GM18511 (cell line): ENCODE results near the gene PBRM1.

Source experiments
- ATAC-seq: cut with Tn5 transposase; IDR thresholded peaks from one replicate; pipeline ENCODE4 v1.9.1; 2021; ENCODE audit warnings: mild to moderate bottlenecking, moderate library complexity; ENCODE audit not compliant: unreplicated experiment

PBRM1 gene

GRCh38 chr3:52670621-52671521 lies 14.8 kb downstream of the PBRM1 start:
- peak; percentile 80 for ATAC-seq

- no peak for ATAC-seq
These were observed 22.6 kb downstream of the PBRM1 start for GRCh38 chr3:52663098-52663497.

GRCh38 chr3:52660046-52660445 lies 25.7 kb downstream of the PBRM1 start:
- ATAC-seq: no peak

GRCh38 chr3:52655895-52656294 lies 29.8 kb downstream of the PBRM1 start:
- no peak for ATAC-seq

GRCh38 chr3:52651592-52651991 lies 34.1 kb downstream of the PBRM1 start:
- no peak for ATAC-seq

GRCh38 chr3:52650439-52650838 lies 35.3 kb downstream of the PBRM1 start:
- ATAC-seq: no peak

- no peak for ATAC-seq
These were observed 36.1 kb downstream of the PBRM1 start for GRCh38 chr3:52649461-52650210.

GRCh38 chr3:52645549-52645948 lies 40.2 kb downstream of the PBRM1 start:
- no peak for ATAC-seq

- ATAC-seq: no peak
These were observed 49.0 kb downstream of the PBRM1 start for GRCh38 chr3:52636673-52637072.

GRCh38 chr3:52633786-52634185 lies 51.9 kb downstream of the PBRM1 start:
- ATAC-seq: no peak

- ATAC-seq: no peak
These were observed 60.7 kb downstream of the PBRM1 start for GRCh38 chr3:52625041-52625440.

- no peak for ATAC-seq
These were observed 62.4 kb downstream of the PBRM1 start for GRCh38 chr3:52623234-52623792.

- ATAC-seq: no peak
These were observed 65.1 kb downstream of the PBRM1 start for GRCh38 chr3:52620580-52620979.

- no peak for ATAC-seq
These were observed 70.5 kb downstream of the PBRM1 start for GRCh38 chr3:52615166-52615565.

- no peak for ATAC-seq
These were observed 71.0 kb downstream of the PBRM1 start for GRCh38 chr3:52614689-52615088.

- ATAC-seq: no peak
These were observed 76.3 kb downstream of the PBRM1 start for GRCh38 chr3:52609316-52609815.

GRCh38 chr3:52608337-52608736 lies 77.4 kb downstream of the PBRM1 start:
- no peak for ATAC-seq

GRCh38 chr3:52606373-52607085 lies 79.2 kb downstream of the PBRM1 start:
- no peak for ATAC-seq

GRCh38 chr3:52600258-52600657 lies 85.5 kb downstream of the PBRM1 start:
- no peak for ATAC-seq

- ATAC-seq: no peak
These were observed 89.0 kb downstream of the PBRM1 start for GRCh38 chr3:52596658-52597265.
